HG03460 (cell line): ENCODE measurements around the gene MT3.
"Not testable (repeated sequence)": the region's sequence is repeated elsewhere in the genome, so short reads cannot be mapped to it uniquely, and the experiment has no call there.

Source experiments
- ATAC-seq: cut with Tn5 transposase; IDR thresholded peaks from one replicate; pipeline ENCODE4 v1.9.1; 2021; ENCODE audit not compliant: unreplicated experiment

MT3 gene

DNA sequence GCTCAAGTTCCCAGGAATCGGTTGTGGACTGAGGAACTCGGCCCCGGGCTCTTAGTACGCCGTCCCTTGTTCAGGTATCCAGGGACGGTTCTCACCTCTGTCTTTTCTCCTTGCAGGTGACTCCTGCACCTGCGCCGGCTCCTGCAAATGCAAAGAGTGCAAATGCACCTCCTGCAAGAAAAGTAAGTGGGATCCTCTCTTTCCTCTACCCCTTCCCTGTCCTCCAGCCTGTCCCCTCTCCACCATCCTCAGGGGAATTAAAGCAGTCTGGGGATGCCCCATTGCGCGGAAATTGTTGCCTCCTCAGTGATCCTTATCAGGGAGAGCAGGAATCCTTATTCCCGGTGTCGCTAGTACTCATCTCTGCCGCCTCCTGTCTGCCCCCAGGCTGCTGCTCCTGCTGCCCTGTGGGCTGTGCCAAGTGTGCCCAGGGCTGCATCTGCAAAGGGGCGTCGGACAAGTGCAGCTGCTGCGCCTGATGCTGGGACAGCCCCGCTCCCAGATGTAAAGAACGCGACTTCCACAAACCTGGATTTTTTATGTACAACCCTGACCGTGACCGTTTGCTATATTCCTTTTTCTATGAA is 19.6 kb downstream of the MT3 start:
- ATAC-seq = no peak

DNA sequence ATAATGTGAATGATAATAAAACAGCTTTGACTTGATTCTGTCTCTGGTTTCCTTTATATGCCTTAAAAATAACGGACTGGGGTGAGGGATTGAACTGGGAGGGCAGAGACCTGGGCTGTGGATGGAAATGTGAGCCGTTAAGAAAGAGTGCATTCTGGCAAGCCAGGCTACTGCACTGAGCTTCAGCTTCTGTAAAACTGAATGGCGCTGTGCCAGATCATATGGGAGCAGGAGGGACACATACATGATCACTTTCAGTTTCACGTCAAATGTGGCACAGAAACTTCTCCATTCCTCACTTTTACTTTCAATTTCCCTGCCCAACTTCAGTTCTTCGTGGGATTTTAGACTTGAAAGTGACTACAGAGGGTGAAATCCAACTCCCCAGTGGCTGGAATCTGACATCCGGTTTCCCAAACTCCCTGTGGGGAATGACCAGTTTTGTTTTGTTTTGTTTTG is 20.2 kb downstream of the MT3 start:
- ATAC-seq = no peak

DNA sequence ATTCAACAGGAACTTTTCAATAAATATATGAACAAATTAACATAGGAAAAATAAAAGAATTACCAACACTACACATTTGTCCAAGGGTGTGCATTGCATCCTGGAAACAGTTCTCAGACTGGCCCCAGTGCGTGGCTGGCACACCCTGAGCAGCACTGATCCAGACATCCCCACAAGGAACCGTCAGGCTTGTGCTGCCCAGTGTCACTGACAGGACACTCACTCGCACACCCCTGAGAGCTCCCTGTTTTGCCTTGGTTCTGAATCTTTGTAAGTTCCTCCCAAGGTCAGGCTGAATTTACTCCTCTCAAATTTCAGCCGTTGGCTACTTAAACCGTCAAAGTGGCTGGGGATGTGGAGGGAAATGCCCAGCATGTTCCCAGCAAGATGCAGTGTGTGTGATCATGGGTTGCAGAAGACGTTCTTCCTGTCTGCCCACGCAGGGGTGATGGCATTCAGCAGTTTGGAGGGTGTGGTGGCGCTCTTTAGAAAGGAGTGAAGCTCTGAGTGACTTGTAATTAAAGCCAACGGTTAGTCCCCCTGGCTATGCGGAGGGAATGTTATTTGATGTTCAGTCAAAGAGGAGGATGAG is 20.8 kb downstream of the MT3 start:
- no peak for ATAC-seq

DNA sequence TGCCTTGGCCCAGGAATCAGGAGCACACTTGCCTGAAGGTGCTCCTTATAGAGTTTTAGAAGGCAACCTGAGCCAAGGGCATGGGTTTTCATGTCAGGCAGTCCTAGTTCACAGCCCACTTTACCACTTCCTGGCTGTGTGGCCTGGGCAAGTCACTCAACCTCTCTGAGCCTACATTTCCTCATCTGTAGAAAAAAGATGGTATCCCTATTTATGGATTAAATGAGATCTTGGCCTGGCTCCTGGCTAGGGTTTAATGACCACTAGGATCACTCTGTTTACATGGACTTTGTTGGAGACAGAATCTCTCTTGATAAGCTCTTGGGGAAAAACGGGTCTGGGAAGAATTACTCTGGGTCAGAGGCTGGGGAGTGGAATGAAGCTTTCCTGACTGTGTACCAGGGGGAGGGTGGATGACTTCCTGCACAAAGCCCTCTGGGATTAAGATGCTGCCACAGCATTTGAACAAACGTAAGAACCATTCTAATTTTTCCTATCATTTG is 21.3 kb downstream of the MT3 start:
- no peak for ATAC-seq

DNA sequence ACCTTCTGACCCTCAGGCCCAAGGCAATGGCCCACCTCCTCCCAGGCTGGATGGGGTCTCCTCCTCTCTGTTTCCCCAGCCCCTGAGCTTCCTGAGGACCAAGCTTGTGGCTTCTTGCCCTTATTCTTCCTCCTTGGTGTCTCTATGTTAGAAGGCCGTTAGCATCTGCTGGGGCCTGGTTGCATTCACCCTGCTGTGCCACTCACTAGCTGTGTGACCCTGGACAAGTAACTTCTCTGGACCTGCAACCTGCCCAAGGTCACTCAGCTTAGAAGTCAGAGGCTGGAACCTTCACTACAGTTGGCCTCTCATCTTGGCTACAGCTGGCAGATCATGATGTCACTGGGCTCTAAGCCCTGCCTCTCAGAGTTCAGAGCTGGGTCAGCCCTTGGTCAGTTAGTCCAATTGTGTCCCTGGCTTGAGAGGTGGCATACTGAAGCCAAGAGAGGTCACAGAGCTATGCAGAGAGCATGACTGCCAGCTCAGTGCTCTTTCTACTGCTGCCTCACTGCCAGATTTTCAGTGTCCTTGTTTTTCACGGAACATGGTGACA is 22.0 kb downstream of the MT3 start:
- no peak for ATAC-seq

DNA sequence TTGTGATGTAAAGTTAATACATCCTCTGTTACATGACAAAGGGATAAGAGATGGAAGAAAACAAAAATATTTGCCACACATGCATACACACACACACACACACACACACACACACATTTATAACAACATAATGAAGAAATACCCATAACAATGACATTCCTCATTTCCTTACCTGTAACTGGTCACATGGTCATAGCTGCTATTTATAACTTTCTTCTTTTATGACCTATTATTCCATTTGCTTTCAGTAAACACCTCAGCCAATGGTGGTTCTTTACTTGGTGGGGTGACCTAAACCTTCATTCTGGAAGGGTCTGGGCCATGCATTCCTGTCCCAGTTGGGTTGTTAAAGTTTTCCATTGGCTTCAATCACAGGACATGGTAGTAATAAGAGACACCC is 24.4 kb downstream of the MT3 start:
- ATAC-seq = no peak

DNA sequence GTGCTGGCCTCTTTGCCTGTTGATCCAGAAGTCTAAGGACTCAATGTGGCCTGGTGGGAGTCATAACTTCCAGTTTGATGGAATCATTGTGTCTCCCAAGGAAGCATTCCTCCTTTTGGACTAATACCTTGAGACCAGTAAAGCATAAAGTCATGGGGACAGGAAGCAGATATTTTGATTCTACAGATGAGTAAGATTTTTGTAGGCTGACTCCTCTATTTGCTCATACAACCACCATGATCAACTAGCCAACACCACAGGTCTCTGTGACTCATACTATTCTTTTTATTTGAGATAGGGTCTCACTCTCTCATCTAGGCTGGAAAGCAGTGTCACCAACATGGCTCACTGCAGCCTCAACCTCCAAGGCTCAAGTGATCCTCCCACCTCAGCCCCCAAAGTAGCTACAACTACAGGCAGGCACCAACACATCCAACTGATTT is 25.2 kb downstream of the MT3 start:
- no peak for ATAC-seq

DNA sequence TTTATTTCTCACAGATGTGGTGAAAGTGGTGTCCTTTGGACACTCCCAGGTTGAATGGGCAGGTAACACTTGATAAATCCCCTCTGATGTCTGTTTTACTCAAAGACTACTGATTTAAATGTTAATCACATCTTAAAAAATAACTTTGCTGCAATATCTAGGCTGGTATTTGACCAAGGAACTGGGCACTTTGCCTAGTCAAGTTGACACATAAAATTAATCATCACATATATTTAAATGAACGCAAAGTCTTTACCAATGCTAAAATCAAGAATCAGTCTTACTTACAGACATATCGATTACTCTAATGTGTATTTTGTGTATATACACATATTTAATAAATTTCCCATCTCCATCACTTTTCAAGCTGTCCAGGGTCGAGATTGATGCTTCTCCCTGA is 26.0 kb downstream of the MT3 start:
- no peak for ATAC-seq

DNA sequence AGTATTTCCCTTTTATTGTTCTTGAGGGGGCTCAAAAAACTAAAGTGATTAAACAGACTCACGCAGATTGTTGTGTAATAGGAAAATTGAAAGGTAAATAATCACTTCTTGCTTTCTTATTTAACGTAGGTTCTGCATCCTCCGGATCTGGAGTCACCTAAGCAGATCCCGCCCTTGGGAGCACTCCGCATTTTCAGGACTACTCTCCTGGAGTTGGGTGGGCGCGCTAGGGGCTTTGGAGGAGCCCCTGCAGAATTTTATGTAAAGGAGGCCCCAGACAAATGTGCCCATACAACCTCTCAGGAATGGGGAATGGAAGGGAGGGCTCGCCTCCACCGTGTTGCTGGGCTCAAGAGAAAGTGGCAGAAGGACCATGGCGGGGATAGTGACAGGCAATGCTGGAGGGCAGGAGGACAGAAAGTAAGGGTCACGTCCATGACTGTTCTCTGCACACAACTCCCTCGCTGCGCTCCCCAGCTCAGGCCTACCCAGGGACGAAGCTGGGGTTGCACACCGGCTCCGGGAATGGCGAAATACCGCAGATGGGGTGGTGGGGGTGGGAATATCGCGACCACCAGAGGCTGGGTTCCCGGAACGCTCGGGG is 27.4 kb downstream of the MT3 start:
- ATAC-seq = no peak

DNA sequence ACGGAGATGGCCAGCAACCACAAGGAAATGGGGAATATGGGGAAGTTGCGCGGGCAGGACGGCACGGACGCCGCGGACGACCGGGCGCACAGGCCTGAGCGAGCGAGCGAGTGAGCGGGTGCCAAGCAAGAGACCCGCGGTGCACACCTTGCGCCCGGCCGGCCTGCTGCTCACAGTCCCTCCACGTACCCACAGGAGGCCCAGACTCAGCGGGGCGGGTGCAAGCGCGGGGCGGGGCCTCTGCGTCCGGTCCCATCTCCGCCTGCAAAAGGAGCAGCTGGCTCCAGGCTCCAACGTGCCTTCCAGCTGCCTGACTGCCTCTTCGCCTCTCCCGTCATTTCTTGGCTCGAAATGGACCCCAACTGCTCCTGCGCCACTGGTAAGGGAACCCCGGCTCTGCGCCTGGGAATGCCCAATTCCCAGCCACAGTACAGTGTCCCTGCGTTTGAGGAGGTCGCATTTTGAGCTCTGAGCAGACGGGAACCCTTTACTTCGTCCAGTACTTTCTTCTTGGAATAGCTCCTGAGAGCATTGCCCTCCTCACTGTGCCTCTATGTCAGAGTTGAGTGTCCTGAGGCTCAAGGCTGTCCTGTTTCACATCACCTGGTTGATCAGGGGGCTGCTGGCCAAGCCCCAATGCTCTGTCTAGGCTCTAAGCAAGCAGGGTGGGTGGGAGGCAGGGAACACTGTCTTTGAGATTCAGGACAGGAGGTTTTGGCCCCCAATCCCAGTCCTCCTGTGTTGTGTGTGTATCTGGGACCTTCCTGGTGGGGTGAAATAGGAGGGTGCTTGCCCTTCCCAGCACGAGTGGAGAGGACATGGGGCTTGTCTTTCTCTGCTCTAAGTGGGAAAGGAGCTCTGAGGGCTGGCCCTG is 28.1 kb downstream of the MT3 start:
- no peak for ATAC-seq

DNA sequence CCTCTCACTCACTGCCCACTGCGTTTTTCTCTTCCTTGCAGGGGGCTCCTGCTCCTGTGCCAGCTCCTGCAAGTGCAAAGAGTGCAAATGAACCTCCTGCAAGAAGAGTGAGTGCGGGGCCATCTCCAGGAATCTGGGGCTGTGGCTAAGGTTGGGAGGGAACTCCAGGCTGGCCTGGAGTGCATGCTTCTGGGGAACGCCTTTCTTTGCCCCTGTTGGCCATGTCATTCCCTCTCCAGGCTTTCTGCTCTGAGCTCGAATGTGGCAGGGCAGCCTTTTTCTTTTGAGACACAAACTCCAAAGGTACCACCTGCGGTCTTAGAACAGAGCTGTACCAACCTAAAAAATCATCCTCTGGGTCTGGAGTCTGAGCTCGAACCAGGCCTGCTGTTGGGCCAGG is 28.8 kb downstream of the MT3 start:
- ATAC-seq = no peak

DNA sequence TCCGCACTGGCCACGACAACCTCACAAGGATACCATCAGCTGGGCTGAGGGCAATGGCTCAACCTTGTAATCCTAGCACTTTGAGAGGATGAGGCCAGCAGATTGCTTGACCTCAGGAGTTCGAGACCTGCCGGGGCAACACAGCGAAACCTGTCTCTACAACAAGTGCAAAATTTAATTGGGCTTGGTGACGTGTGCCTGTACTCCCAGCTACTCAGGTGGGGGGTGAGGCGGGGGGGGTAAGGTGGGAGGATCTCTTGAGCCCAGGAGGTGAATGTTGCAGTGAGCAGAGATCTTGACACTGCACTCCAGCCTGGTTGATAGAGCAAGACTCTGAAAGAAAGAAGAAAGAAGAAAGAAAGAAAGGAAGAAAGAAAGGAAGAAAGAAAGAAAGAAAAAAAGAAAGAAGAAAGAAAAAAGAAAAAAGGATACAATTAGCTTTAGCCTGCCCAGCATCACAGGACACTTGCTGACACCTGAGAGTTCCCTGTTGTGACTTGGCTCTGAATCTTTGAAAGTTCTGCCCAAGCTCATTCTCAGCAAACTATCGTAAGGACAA is 31.1 kb downstream of the MT3 start:
- no peak for ATAC-seq

DNA sequence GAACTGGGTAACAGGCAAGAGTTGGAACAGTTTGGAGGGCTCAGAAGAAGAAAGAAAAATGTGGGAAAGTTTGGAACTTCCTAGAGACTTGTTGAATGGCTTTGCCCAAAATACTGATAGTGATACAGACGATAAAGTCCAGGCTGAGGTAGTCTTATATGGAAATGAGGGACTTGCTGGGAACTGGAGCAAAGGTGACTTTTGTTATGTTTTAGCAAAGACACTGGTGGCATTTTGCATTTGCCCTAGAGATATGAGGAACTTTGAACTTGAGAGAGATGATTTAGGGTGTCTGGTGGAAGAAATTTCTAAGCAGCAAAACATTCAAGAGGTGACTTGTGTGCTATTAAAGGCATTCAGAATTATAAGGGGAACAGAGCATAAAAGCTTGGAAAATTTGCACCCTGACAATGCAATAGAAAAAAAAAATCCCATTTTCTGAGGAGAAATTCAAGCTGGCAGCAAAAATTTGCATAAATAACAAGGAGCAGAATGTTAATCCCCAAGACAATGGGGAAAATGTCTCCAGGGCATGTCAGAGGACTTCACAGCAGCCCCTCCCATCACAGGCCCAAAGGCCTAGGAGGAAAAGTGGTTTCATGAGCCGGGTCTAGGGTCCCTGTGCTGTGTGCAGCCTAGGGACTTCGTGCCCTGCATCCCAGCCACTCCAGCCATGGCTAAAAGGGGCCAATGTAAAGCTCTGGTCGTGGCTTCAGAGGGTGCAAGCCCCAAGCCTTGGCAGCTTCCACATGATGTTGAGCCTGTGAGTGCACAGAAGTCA is 32.5 kb downstream of the MT3 start:
- ATAC-seq = not testable (repeated sequence)

DNA sequence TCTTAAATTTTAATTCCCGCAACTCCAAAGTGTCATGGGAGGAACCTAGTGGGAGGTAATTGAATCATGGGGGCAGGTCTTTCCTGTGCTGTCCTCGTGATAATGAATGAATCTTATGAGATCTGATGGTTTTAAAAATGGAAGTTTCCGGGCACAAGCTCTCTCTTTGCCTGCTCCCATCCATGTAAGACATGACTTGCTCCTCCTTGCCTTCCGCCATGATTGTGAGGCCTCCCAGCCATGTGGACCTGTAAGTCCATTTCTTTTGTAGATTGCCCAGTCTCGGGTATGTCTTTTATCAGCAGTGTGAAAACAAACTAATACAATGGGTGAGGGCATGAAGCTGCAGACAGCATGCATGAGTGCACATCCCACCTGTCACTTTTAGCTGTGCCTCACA is 33.9 kb downstream of the MT3 start:
- not testable (repeated sequence) for ATAC-seq

DNA sequence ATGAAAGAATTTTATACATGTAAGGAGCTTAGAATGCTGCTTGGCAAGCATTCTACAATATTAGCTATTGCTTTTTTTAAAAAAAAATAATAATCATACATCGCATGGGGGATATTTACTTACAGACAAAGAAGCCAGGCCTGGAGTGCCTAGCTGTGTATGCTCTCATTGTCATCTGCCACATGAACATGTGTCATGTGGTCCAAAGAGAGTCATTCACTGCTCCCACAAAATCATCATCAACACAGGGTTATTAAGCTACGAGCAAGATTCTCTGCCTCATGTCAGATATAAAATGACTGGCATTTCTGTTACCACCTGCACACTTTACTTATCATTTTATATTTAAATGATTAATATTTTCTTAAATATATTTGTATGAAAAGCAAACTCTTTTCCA is 34.3 kb downstream of the MT3 start:
- ATAC-seq = no peak

DNA sequence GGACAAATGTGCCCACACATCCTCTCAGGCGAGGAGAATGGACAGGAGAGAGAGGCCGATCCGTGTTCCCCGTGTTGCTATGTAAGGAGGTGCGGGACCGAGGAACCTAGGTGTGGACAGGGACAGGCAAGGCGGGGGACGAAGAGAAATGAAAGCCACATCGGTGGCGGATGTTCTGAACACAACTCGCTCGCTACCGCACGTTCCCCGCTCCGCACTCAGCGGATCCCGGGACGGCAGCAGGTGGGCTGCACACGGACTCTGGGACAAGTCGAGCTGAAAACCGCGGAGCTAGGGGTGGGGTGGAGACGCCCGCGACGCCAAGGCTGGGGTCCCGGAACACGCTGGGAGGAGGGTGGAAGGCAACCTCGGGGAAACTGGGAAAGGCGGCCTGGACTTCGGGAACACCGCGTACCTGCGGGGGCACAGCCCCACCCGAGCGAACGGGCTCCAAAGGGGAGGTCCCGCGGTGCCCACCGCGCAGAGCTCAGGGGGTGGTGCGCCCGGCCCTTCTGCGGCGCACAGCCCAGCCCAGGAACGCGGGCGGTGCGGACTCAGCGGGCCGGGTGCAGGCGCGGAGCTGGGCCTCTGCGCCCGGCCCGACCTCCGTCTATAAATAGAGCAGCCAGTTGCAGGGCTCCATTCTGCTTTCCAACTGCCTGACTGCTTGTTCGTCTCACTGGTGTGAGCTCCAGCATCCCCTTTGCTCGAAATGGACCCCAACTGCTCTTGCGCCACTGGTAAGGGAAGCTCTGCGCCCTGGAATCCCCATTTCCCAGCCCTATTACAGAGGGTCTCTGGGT is 36.0 kb downstream of the MT3 start, which contains the start of gene MT1E:
Gene MT1E, plus strand, starts transcription at position 642 of the 803 bp plus-strand sequence. Its CDS starts 71 bp downstream, at position 713.
- no peak for ATAC-seq

DNA sequence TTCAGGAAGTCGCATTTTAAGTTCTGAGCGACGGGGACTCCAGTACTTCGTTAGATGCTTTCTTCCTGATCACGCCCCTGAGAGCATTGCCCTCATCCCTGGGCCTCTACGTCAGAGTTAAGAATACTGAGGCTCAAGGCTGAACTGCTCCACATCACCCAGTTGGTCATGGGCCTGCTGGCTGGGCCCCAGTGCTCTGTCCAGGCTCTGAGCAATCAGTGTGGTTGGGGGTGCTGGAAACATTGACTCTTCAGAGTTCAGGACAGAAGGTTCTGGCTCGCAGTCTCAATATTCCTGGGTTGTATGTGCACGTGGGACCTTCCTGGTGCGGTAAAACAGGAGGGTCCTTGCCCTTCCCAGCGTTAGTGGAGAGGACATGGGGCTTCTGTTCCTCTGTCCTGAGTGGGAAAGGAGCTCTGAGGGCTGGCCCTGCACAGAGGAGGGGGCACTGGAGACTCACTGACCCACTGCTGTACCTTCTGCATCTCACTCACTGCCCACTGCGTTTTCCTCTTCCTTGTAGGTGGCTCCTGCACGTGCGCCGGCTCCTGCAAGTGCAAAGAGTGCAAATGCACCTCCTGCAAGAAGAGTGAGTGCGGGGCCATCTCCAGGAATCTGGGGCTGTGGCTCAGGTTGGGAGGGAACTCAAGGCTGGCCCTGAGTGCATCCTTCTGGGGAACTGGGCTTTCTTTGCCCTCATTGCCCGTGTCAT is 36.8 kb downstream of the MT3 start:
- ATAC-seq = no peak

DNA sequence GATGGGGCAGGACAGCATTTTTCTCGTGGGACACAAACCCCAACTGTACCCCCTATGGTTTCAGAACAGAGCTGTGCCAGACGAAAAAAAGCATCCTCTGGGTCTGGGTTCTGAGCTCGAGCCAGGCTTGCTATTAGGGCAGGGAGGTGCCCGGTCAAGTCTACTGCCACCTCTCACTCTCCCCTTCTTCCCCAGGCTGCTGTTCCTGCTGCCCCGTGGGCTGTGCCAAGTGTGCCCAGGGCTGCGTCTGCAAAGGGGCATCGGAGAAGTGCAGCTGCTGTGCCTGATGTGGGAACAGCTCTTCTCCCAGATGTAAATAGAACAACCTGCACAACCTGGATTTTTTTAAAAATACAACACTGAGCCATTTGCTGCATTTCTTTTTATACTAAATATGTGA is 37.4 kb downstream of the MT3 start:
- ATAC-seq = no peak
